Endothelial cell of umbilical vein (primary cell): ENCODE measurements around the gene UBE4B.

Source experiments
- CTCF ChIP-seq, 2 donors: IDR thresholded peaks; 1 replicate in 1 of 2; 2 replicates in 1 of 2; pipeline ENCODE4 v1.5.1; 2011; ENCODE audit warnings: low read length in 2 of 2, mild to moderate bottlenecking in 2 of 2, moderate library complexity in 2 of 2, control low read depth in 1 of 2, inconsistent platforms in 1 of 2, low read depth in 1 of 2; ENCODE audit not compliant: insufficient read depth in 1 of 2; ENCODE audit errors: extremely low read depth in 1 of 2
- FOS ChIP-seq: IDR thresholded peaks from 2 replicates; pipeline ENCODE4 v1.6.1; 2011; ENCODE audit warnings: mild to moderate bottlenecking, low read length, moderate library complexity, borderline replicate concordance; ENCODE audit not compliant: insufficient read depth

- TF ChIP-seq CTCF (IDR thresholded peaks at IDR 0.05; ENCODE audit: extremely low read depth in 1 of 2, insufficient read depth in 1 of 2, low read depth in 1 of 2, low read length in 2 of 2) (no peak), FOS (no peak)
These were observed 26.6 kb downstream of the UBE4B start for GRCh38 chr1:10059342-10059718.
